Measurements from ENCODE around the gene C4BPA. TPM values are rescaled to one million over a fixed set of nuclear protein-coding genes. Genes with fewer than 3 reads are reported as not detected.

C4BPA gene
- total RNA-seq, 1 donor from 2014 or later = not detected

DNA sequence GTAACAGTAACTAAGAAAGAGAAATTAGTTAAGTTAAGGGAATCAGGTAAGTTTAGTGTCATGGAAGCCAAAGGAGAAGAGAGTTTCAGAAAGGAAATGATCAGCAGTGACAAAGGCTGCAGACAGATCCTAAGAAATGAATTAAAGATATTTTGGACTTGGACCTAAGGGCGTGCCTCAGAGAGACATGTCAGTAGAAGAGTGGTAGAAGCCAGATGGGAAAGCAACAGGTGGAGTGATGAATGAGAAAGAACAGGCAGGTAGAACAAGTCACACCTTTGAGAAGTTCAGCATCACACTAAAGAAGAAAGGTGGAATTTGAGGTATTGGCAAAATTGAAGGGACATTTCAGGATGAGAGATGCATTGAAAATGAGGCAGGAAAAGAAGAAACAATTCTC, 1.4 kb upstream of the C4BPA start:
- DNase-seq (no peak), ATAC-seq (ENCODE audit: low read depth) (no peak)
- Mint-ChIP-seq H3K9me3 (no peaks in the 10 kb centered on the region), H3K4me3 (no peak overlapping the region), H3K27me3 (peaks cover 9% of the 10 kb centered on the region), H3K27ac (no peak overlapping the region), H3K4me1 (no peaks in the 10 kb centered on the region), H3K36me3 (ENCODE audit: low read depth) (no peaks in the 10 kb centered on the region)
- ChIA-PET POLR2A (no interaction called here), CTCF (interaction anchor here (0.7 kb wide), 1 partner anchor 182 kb away, joined by 3 read pairs; no protein-coding TSS in a partner anchor)
- TF ChIP-seq, protein P1, sequence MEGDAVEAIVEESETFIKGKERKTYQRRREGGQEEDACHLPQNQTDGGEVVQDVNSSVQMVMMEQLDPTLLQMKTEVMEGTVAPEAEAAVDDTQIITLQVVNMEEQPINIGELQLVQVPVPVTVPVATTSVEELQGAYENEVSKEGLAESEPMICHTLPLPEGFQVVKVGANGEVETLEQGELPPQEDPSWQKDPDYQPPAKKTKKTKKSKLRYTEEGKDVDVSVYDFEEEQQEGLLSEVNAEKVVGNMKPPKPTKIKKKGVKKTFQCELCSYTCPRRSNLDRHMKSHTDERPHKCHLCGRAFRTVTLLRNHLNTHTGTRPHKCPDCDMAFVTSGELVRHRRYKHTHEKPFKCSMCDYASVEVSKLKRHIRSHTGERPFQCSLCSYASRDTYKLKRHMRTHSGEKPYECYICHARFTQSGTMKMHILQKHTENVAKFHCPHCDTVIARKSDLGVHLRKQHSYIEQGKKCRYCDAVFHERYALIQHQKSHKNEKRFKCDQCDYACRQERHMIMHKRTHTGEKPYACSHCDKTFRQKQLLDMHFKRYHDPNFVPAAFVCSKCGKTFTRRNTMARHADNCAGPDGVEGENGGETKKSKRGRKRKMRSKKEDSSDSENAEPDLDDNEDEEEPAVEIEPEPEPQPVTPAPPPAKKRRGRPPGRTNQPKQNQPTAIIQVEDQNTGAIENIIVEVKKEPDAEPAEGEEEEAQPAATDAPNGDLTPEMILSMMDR (IDR thresholded peaks at IDR 0.05) = no peak
- intact Hi-C loops (cut with micrococcal nuclease) = no loop called here

DNA sequence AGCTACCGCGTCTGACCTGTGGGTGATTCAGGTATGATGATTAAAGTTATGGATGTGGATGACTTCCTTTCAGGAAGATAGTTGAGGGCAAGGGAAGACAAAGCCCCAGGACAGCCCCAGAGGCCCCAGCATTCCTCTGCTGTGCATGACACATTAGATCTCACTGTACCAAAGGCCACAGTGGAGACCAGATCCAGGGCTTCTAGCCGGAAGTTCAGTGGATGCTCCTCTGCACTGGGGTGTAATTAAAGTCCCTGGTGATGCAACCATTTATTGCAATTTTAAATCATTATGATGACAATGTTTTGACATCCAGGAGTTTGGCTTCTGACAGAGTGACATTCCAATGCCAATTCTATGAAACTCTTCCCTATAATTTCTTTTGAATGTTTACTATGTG, 5.0 kb downstream of the C4BPA start:
- H3K4me1 Mint-ChIP-seq = no peaks in the 10 kb centered on the region
- intact Hi-C loops (cut with micrococcal nuclease) = no loop called here
- POLR2A ChIA-PET = no interaction called here
- TF ChIP-seq, protein P1 (IDR thresholded peaks at IDR 0.05) = no peak
- ATAC-seq (ENCODE audit: low read depth) (no peak), DNase-seq (no peak)
- H3K4me3 Mint-ChIP-seq = no peak overlapping the region
- no peaks in the 10 kb centered on the region for H3K27me3 Mint-ChIP-seq
- H3K36me3 Mint-ChIP-seq (ENCODE audit: low read depth) = no peaks in the 10 kb centered on the region
- H3K9me3 Mint-ChIP-seq = no peaks in the 10 kb centered on the region
- CTCF ChIA-PET = no interaction called here
- no peak overlapping the region for H3K27ac Mint-ChIP-seq

DNA sequence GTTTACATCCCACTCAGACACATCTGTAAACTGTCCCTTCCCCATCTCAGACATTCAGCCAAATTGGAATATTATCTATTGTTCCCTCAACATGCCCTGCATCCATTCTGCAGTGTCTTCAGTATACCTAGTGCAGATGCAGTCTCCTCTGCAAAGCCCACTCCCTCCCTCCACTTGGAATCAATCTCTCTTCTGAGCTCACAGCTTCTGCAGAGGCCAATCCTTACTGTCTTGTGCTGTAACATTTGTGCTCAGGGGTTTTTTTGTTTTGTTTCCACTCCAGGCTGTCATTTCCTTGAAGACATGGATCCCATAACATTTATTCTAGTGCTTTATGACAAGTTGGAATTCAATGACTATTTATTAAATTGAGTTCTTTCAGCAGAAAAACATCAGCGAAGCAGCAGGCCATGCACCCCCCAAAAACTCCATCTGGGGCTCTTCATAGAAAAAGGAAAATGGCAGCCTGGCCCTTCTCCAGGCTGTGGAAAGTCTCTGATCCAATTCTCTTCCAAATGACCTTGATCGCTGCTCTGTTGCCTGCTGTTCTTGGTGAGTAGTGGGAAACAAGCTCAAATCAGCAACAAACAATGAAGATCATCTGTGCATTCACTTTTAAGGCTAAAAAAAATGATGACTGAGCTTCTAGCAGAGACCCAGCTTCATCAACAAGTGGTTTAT, 8.7 kb downstream of the C4BPA start:
- TF ChIP-seq, protein P1 (IDR thresholded peaks at IDR 0.05) = no peak
- CTCF ChIA-PET = no interaction called here
- DNase-seq (no peak), ATAC-seq (ENCODE audit: low read depth) (no peak)
- Mint-ChIP-seq H3K4me1 (no peaks in the 10 kb centered on the region), H3K36me3 (ENCODE audit: low read depth) (no peaks in the 10 kb centered on the region), H3K9me3 (no peaks in the 10 kb centered on the region), H3K27ac (no peak overlapping the region), H3K4me3 (no peak overlapping the region), H3K27me3 (peaks cover 2% of the 10 kb centered on the region)
- intact Hi-C loops (cut with micrococcal nuclease) = no loop called here
- POLR2A ChIA-PET = no interaction called here

DNA sequence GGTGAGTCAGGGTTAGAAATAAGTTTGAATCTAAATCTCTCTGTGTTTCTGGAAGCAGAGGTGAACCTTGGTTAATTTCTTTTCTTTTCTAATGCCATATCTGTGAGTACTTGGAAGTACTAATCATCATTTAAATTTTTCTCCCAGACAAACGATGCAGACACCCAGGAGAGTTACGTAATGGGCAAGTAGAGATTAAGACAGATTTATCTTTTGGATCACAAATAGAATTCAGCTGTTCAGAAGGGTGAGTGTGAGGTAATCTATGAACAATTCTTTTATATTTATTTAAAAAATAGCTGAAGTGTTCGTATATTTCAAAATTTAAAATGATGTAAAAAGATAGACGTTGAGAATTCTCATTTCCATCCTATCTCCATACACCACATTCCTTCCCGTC, 11.2 kb downstream of the C4BPA start:
- H3K27ac Mint-ChIP-seq = no peak overlapping the region
- H3K36me3 Mint-ChIP-seq (ENCODE audit: low read depth) = no peaks in the 10 kb centered on the region
- intact Hi-C loops (cut with micrococcal nuclease) = no loop called here
- ChIA-PET POLR2A (no interaction called here), CTCF (no interaction called here)
- ATAC-seq (ENCODE audit: low read depth) = no peak
- peaks cover 5% of the 10 kb centered on the region for H3K9me3 Mint-ChIP-seq
- H3K27me3 Mint-ChIP-seq = peaks cover 2% of the 10 kb centered on the region
- no peak for DNase-seq
- H3K4me3 Mint-ChIP-seq = no peak overlapping the region
- TF ChIP-seq, protein P1 (IDR thresholded peaks at IDR 0.05) = no peak
- no peaks in the 10 kb centered on the region for H3K4me1 Mint-ChIP-seq

DNA sequence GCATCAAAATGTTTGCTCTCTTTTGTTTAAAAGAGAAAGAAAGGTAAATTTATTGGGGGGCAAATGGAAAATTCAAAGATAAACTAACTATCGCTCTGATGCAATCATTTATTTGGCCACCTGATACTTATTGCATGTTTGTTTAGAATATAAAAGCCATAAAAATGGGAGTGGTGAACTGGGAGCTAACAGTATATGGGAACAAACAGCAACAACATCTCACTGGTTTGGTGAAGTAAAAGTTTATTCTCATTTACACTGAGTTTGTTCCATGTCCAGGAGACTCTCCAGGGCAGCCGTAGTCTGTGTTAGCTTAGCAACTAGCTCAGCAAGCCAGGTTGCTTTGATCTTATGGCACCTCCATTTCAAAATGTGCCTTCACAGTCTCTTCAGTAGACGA, 20.4 kb downstream of the C4BPA start:
- ChIA-PET POLR2A (no interaction called here), CTCF (no interaction called here)
- H3K27me3 Mint-ChIP-seq = peaks cover 6% of the 10 kb centered on the region
- peaks cover 30% of the 10 kb centered on the region for H3K9me3 Mint-ChIP-seq
- DNase-seq (no peak), ATAC-seq (ENCODE audit: low read depth) (no peak)
- TF ChIP-seq, protein P1 (IDR thresholded peaks at IDR 0.05) = no peak
- intact Hi-C loops (cut with micrococcal nuclease) = no loop called here
- peaks cover 11% of the 10 kb centered on the region for H3K36me3 Mint-ChIP-seq (ENCODE audit: low read depth)
- H3K4me3 Mint-ChIP-seq = no peak overlapping the region
- H3K27ac Mint-ChIP-seq = no peak overlapping the region
- H3K4me1 Mint-ChIP-seq = no peaks in the 10 kb centered on the region
